ENCODE results near the gene PPP1R26.

PPP1R26 gene

DNA sequence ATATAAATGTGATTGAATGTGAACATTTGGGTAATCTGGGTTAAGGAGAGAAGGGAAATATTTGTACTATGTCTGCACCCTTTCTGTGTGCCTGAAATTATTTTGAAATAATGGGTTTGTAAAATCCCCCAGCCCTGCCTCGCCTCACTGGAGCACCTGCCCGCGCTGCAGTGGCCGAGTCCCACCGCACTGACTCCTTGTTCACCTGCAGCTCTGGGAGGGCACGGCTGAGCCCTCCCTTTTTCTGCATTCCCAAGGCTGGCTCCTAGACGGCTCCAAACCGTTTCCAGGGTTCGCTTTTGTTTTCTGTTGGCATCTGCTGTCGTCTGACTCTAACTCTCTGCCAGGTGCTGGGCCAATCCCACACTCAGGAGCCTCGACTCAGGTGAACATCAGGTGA, 17.6 kb upstream of the PPP1R26 start:
- no peak for DNase-seq

DNA sequence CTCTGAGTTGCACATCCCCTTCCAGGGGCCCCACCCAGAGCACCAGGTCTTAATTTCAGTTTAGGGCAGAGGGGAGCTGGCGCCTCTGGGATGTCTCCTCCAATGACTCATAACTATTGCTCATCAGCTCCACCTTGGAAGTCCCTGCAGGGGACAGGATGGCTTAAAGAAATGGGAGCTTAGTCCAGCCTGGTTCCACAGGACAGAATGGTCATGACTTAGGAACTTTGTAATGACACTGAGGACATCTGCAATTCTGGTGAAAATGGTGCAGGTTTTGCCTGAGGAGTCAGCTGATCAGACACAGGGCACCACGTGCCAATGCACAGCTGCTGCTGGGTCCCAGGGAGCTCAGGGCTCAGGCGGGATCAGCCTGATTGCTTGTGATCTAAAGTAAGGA, 16.4 kb upstream of the PPP1R26 start:
- DNase-seq, result peak in 1 of 4 experiments; percentile 16

DNA sequence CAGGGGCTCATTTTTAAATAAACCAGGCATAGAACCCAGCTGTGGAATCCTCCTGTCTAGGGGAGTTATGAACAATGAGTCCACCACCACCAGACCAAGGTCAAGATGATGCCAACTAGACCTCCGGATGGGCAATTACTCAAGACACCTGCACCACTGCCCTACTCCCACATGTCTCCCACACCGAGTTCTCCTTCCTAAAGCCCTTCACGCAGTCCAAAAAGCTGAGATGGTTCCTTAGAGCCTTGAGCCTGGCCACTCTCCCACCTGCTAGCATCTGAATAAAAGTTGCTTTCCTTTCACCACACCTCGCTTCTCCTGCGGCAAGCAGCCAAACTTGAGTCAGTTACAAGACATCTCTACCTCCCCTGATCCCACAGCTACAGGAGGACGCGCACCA, 15.4 kb upstream of the PPP1R26 start:
- DNase-seq, result no peak

GRCh38 chr9:135468854-135469521, 10.6 kb upstream of the PPP1R26 start:
- peak; percentile 31 to 69 (median 56) for DNase-seq

DNA sequence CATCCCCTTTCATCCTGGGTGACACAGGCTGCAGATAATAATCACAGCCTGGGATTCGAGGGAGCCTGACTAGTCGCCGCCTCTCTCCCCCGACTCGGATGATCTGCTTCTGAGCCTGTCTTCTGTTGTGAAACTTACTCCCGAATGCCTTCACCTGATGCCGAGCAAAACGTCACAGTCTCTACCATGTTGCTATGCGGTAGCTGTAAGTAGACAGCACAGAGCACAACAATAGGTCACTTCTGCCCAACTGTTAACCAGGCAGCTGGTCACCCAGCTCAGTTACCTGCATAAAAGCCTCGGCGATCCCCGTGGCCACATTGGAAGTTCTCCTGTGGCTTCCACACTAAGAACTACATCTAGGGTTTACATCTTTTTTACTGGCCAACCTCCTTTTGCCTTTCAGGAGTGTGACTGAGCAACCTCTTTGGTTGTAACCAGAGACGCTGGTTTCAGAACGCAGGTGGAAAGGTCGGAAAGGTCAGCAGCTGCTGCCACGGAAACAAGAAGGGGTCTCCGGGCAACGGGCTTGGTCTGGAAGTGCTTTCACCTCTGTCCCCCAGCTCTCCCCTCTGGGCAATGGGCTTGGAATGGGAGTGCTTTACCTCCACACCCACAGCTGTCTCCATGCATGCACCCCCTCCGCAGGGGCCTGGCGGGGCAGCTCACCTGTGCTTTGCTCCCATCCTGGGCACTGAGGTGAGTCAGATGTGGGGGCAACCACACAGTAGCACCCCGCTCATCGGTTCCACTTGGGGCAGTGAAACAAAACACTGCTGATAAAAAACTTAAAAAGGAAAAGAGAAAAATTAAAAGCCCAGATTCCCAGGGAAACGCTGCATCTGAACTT, 7.6 kb upstream of the PPP1R26 start:
- DNase-seq, result no peak

DNA sequence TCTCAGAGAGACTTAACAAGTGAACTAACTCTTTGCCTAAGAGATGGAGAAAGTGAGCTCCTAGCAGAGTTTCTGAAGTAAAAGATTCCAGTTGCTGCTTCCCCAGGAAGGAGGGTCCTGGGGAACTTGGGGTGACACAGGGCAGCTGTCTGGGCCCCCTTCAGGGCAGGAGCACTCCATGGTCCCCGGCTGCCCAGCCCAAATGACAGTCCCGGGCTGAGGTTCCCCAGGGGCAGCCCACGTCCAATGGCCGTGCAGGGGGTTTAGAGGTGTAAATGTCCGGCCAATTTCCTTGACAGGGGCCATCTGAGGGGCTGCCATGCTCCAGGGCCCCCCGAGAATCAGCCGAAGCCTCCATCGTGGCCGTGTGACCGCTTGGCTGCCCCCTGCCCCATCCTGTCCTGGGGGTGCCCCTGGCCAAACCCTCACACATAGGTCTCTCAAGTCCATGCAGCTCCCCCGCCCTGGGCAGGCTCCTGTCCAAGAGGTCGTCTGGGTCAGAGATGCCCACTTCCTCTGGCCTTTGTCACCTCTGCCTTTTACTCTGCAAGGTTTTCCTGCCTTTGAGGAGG, 5.5 kb upstream of the PPP1R26 start:
- DNase-seq, result no peak

DNA sequence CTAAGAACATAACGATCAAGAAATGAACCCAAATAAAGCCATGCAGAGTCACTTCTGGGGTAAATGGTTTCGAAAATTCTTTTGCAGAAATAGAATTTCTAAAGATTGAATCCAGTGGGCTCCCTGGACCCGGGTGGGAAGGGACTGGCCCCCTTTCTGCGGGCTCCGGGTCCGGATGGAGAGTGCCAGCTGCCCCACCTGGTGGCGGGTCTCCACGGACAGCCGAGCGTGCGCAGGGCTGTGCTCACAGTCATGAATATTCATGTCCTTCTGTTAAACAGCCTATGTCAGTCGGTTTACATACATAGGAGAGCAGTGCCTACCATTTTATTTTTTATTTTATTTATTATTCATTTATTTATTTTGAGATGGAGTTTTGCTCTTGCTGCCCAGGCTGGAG, 4.7 kb upstream of the PPP1R26 start:
- DNase-seq, result peak; percentile 12 to 65 (median 47)

DNA sequence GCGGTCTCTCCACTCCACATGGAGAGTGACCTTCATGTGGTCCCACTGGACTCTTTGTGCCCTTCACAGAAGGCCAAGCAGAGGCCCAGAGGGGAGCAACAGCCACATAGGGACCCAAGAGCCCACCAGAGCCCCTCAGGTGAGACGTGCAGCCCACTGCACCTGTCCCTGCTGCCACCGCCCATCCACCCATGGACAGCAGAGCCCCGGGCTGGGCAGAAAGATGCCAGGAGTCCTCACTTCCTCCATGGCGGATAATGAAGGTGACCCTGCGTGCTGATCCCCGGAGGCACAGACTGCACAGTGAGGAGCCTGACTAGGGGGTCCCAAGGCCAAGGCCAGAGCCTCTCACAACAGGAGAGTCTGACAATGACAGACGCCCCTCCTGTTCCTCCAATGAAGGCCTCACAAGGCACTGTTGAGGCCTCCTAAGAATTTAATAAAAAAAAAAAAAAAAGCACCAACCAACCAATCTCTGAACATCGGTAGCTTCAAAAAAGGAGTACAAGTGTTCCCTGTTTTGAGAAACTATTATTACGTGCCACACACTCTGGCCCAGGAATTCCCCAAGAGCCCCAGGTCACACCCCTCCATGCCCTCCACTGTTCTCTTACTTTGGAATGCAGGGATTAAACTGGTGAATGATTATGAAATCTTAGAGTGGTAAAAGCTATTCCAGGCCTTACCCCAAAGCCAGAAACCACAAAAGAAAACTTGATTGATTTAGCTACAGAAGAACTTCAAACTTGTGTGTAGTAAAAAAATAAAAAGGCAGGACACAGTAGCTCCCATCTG, 2.8 kb upstream of the PPP1R26 start:
- no peak for DNase-seq

GRCh38 chr9:135478191-135478590, 1.4 kb upstream of the PPP1R26 start:
- no peak for DNase-seq

GRCh38 chr9:135478829-135479468, 633 bp upstream of the PPP1R26 start:
- peak; percentile 49 to 72 (median 66) for DNase-seq

GRCh38 chr9:135480071-135480939, 723 bp downstream of the PPP1R26 start:
- DNase-seq, result peak; percentile 41 to 80 (median 58)

- no peak for DNase-seq
These were observed 1.3 kb downstream of the PPP1R26 start for GRCh38 chr9:135480940-135481310.

GRCh38 chr9:135482015-135482754, 2.6 kb downstream of the PPP1R26 start:
- no peak for DNase-seq

- DNase-seq, result no peak
These were observed 5.1 kb downstream of the PPP1R26 start for GRCh38 chr9:135484460-135485277.

DNA sequence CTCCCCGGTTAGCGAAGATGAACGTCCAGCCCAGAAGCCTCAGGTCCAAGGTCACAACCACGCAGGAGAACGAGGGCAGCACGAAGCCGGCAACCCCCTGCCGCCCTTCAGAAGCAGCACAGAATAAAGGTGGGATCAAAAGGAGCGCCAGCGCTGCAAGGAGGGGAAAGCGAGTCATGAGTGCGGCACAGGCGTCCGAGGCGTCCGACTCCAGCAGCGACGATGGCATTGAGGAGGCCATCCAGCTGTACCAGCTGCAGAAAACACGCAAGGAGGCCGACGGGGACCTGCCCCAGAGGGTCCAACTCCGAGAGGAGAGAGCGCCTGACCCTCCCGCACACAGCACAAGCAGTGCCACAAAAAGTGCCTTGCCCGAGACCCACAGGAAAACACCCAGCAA, 5.8 kb downstream of the PPP1R26 start:
- no peak for DNase-seq

GRCh38 chr9:135485832-135486231, 6.2 kb downstream of the PPP1R26 start:
- DNase-seq, result no peak

- no peak for DNase-seq
These were observed 6.9 kb downstream of the PPP1R26 start for GRCh38 chr9:135486267-135487065.

GRCh38 chr9:135487281-135488012, 7.9 kb downstream of the PPP1R26 start:
- DNase-seq, result no peak

Measured in suppressor macrophage (primary cell).